ENCODE results near the gene HRK.

HRK gene

GRCh38 chr12:116838365-116838764, 42.9 kb downstream of the HRK start:
- H3K4me3 ChIP-seq (ENCODE audit: low read depth, low read length) = no peak overlapping the region
- TF ChIP-seq, protein P1, sequence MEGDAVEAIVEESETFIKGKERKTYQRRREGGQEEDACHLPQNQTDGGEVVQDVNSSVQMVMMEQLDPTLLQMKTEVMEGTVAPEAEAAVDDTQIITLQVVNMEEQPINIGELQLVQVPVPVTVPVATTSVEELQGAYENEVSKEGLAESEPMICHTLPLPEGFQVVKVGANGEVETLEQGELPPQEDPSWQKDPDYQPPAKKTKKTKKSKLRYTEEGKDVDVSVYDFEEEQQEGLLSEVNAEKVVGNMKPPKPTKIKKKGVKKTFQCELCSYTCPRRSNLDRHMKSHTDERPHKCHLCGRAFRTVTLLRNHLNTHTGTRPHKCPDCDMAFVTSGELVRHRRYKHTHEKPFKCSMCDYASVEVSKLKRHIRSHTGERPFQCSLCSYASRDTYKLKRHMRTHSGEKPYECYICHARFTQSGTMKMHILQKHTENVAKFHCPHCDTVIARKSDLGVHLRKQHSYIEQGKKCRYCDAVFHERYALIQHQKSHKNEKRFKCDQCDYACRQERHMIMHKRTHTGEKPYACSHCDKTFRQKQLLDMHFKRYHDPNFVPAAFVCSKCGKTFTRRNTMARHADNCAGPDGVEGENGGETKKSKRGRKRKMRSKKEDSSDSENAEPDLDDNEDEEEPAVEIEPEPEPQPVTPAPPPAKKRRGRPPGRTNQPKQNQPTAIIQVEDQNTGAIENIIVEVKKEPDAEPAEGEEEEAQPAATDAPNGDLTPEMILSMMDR (IDR thresholded peaks at IDR 0.05; ENCODE audit: low read depth, low read length, missing control alignments) = no peak
- no peak for DNase-seq (ENCODE audit: low read depth)

- TF ChIP-seq, protein P1 (IDR thresholded peaks at IDR 0.05; ENCODE audit: low read depth, low read length, missing control alignments) = no peak
- DNase-seq (ENCODE audit: low read depth) = no peak
- no peak overlapping the region for H3K4me3 ChIP-seq (ENCODE audit: low read depth, low read length)
Measured at GRCh38 chr12:116837097-116837496, 44.1 kb downstream of the HRK start.

GRCh38 chr12:116835484-116835883, 45.8 kb downstream of the HRK start:
- no peak for DNase-seq (ENCODE audit: low read depth)

GRCh38 chr12:116833474-116833873, 47.8 kb downstream of the HRK start:
- TF ChIP-seq, protein P1 (IDR thresholded peaks at IDR 0.05; ENCODE audit: low read depth, low read length, missing control alignments) = no peak
- no peak overlapping the region for H3K4me3 ChIP-seq (ENCODE audit: low read depth, low read length)
- DNase-seq (ENCODE audit: low read depth) = no peak

More at GRCh38 chr12:116835484-116835883, 45.8 kb downstream of the HRK start:
- no peak overlapping the region for H3K4me3 ChIP-seq (ENCODE audit: low read depth, low read length)
- TF ChIP-seq, protein P1 (IDR thresholded peaks at IDR 0.05; ENCODE audit: low read depth, low read length, missing control alignments) = no peak

GRCh38 chr12:116832353-116832752, 48.9 kb downstream of the HRK start:
- TF ChIP-seq, protein P1 (IDR thresholded peaks at IDR 0.05; ENCODE audit: low read depth, low read length, missing control alignments) = no peak
- no peak for DNase-seq (ENCODE audit: low read depth)
- no peak overlapping the region for H3K4me3 ChIP-seq (ENCODE audit: low read depth, low read length)

DNA sequence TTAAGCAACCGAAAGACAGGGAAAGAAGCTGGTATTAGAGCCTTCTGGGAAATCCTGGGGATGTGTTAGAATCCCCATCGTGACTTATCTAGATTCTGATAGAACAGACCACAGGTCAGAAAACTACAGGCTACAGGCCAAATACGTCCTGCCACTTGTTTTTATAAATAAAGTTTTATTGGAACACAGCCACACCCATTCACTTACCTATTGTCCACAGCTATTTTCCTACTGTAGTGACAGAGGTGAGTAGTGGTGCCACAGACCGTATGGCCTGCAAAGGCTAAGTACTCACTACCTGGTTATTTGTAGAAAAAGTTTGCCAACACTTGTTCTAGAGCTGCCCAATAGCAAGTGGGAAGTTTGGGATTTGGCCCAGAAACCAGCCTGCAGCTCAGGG, 53.8 kb downstream of the HRK start:
- no peak overlapping the region for H3K4me3 ChIP-seq (ENCODE audit: low read depth, low read length)
- no peak for DNase-seq (ENCODE audit: low read depth)
- TF ChIP-seq, protein P1 (IDR thresholded peaks at IDR 0.05; ENCODE audit: low read depth, low read length, missing control alignments) = no peak

GRCh38 chr12:116821291-116821690, 60.0 kb downstream of the HRK start:
- TF ChIP-seq, protein P1 (IDR thresholded peaks at IDR 0.05; ENCODE audit: low read depth, low read length, missing control alignments) = no peak
- no peak overlapping the region for H3K4me3 ChIP-seq (ENCODE audit: low read depth, low read length)
- no peak for DNase-seq (ENCODE audit: low read depth)

Measured in GM12864 (cell line).